Measurements from ENCODE around the gene HDAC4. TPM values are rescaled to one million over a fixed set of nuclear protein-coding genes. Genes with fewer than 3 reads are reported as not detected.
"Not testable (repeated sequence)": the region's sequence is repeated elsewhere in the genome, so short reads cannot be mapped to it uniquely, and the experiment has no call there.

Gene HDAC4
- total RNA-seq, 4 donors from 2014 or later = 30.2 to 103 (median 51.7) TPM

DNA sequence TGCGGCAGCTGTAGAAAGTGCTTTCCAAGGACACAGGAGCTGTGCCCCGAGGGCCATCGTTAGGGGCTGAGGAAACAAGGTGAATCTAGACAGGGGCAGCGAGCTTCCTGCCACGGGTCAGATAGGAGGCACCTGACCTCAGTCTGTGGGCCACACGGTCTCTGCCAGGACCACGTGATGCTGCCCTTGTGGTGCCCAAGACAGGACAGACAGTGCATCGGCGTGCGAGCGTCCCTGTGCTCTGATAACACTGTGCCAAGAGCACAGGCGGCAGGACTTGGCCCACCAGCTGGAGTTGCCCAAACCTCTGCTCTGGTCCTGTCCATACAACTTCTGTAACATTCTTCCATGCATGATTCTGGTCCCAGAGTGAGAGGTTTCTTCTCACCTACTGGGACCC, 327.6 kb downstream of the HDAC4 start:
- TF ChIP-seq, protein P1, sequence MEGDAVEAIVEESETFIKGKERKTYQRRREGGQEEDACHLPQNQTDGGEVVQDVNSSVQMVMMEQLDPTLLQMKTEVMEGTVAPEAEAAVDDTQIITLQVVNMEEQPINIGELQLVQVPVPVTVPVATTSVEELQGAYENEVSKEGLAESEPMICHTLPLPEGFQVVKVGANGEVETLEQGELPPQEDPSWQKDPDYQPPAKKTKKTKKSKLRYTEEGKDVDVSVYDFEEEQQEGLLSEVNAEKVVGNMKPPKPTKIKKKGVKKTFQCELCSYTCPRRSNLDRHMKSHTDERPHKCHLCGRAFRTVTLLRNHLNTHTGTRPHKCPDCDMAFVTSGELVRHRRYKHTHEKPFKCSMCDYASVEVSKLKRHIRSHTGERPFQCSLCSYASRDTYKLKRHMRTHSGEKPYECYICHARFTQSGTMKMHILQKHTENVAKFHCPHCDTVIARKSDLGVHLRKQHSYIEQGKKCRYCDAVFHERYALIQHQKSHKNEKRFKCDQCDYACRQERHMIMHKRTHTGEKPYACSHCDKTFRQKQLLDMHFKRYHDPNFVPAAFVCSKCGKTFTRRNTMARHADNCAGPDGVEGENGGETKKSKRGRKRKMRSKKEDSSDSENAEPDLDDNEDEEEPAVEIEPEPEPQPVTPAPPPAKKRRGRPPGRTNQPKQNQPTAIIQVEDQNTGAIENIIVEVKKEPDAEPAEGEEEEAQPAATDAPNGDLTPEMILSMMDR (IDR thresholded peaks at IDR 0.05) = no peak
- no peak for DNase-seq (ENCODE audit: low spot score)
- ATAC-seq (ENCODE audit: low FRiP score) = no peak

DNA sequence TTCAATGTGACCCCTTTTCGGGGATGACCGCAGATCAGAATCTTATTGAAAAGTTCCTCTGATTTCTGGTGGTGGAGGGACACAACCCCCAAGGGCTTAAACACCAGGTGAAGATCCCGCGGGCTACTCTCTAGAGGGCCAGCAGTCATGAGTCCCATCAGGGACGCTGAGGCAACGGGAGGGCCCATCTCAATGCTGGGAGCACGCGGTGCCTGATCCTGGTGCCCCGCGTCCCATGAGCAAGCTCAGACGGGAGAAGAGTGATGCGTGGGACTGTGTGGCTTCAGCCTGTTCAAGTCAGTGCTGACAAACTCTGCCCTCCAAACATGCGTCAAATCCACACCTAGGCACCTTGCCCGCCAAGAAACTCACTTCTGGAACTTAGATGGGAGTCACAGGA, 328.0 kb downstream of the HDAC4 start:
- no peak for DNase-seq (ENCODE audit: low spot score)
- no peak for ATAC-seq (ENCODE audit: low FRiP score)
- TF ChIP-seq, protein P1 (IDR thresholded peaks at IDR 0.05) = no peak

DNA sequence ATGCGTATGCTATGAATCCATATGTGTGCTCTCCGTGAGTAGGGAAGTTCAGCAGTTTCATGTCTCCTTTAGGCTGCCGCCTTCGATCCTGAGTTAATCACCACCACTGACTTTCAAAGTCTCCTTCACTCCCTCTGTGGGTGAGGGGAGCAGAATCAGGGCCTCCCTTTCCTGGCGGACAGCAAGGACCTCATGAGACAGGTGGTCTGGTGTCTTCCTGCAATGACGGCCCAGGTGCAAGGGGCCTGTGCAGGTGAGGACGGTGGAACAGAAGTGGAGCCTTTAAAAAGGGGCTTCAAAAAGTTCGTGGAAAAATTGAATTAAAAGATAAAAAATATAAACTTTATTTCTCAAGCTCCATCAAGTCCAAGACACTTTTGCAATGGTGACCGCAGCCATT, 330.4 kb downstream of the HDAC4 start:
- no peak for ATAC-seq (ENCODE audit: low FRiP score)
- TF ChIP-seq, protein P1 (IDR thresholded peaks at IDR 0.05) = no peak
- no peak for DNase-seq (ENCODE audit: low spot score)

DNA sequence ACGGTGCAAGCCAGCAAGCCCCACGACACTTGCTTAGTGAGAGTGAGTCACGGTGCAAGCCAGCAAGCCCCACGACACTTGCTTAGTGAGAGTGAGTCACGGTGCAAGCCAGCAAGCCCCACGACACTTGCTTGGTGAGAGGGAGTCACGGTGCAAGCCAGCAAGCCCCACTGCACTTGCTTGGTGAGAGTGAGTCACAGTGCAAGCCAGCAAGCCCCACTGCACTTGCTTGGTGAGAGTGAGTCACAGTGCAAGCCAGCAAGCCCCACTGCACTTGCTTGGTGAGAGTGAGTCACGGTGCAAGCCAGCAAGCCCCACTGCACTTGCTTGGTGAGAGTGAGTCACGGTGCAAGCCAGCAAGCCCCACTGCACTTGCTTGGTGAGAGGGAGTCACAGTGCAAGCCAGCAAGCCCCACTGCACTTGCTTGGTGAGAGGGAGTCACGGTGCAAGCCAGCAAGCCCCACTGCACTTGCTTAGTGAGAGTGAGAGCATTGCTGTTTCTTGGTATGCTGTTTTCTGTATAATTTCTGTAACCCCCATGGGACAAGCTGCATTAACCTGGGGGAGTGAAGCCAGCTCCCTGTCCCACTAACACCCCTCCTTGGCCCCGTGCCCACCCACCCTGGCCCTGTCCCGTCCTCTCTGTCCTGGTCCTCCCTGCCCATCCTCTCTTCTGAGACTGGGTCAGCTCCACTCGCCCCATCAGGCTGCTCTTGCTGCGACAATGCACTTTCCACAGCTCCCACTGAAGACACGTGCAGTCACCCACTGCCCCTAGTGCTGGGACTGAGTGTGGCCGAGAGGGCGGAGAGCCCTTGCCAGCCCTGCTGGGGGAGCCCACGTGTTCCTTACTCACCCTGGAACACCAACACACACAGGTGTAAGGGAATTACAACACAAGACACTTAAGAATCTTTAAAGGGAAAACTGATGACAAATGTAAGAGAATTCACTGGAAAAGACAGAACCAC, 331.2 kb downstream of the HDAC4 start:
- not testable (repeated sequence) for DNase-seq (ENCODE audit: low spot score); ATAC-seq (ENCODE audit: low FRiP score)

DNA sequence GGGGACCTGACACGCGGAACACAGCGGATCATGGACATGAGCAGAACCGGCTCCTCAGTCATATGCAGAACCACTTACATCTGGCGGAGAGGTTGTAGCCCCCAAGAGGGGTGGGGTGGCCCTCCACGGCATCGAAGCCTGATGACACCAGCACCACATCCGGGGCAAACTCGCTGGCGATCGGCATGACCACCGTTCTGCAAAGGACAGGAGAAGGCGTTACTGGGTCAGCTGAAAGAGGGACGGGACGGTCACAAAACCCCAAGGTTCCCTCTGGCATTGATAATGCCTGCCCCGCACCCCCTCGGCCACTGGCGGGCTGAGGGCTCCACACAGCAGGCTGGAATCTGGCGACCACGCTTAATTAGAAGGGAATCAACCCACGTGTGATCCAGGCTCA, 332.4 kb downstream of the HDAC4 start:
- TF ChIP-seq, protein P1 (IDR thresholded peaks at IDR 0.05) = no peak
- DNase-seq (ENCODE audit: low spot score) (no peak), ATAC-seq (ENCODE audit: low FRiP score) (no peak)

DNA sequence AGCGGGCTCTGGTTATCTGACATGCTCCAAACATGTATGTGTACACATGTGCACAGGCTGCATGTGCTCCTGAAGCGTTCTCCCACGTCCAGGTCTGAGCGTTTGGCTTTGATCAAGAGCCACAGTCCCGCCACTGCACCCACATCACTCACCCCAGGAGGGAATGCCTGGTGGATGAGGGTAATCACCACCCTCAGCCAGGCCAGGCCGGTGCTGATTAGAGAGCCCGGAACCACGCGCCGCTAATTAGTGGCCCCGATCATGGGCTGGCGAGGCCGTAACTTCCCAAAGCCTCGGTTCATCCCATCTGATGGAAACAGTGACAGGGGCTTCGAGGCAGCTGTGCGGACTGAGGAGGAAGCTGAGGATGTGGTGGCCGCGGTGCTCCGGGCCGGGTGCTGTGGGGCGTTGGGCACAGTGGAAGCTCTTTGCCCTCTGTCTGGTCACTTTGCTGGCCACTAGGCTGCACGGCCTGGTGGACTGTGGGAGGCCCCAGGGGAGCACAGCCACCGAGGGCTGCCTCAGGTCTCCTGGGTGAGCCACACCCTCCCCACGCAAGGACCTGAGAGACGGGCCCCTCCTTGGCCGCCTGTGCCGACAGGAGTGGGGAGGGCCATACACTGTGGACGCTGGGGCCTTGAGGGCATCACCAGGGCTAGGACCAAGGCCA, 333.5 kb downstream of the HDAC4 start:
- no peak for ATAC-seq (ENCODE audit: low FRiP score)
- no peak for DNase-seq (ENCODE audit: low spot score)
- TF ChIP-seq, protein P1 (IDR thresholded peaks at IDR 0.05) = no peak

DNA sequence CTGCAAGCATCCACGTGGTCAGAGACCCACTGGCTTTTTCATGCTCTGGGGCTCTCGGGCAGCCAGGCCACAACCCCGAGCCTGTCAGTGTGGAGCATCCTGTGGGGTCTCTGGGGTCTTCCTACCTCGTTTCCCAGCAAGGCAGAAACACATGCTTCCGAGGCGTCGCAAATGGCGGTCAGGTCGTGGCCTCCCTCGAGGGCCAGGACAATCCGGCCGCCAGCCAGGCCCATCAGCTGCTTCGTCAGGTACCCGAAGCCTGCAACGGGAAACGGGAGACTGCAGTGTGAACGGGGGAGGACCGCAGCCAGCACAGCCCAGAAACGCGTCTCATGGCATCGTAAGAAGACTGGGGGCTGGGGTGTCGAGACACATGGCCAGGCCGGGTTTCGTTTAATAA, 334.2 kb downstream of the HDAC4 start:
- no peak for DNase-seq (ENCODE audit: low spot score)
- TF ChIP-seq, protein P1 (IDR thresholded peaks at IDR 0.05) = no peak
- ATAC-seq (ENCODE audit: low FRiP score) = no peak
